ENCODE data around the gene CHAD.
"Not testable (repeated sequence)": the region's sequence is repeated elsewhere in the genome, so short reads cannot be mapped to it uniquely, and the experiment has no call there.

Gene CHAD

DNA sequence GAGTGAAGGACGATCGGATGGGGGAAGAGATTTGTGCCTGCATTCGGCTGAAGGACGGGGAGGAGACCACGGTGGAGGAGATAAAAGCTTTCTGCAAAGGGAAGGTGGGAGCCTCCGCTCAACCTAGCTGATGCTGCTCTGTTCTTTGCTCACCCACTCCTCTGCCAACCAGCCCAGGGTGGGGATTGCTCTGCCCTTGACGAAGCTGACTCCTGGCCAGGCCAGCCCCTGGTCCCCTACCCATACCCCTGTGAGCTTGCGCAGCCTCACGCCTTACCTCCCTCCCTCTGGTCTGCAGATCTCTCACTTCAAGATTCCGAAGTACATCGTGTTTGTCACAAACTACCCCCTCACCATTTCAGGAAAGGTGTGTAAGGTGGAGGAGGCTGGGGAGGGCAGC lies 5.2 kb upstream of the CHAD start:
- no peak for DNase-seq (ENCODE audit: low read depth in 2 of 2)

- not testable (repeated sequence) for DNase-seq (ENCODE audit: low read depth in 2 of 2)
Measured at GRCh38 chr17:50472761-50473161, 4.1 kb upstream of the CHAD start.

DNA sequence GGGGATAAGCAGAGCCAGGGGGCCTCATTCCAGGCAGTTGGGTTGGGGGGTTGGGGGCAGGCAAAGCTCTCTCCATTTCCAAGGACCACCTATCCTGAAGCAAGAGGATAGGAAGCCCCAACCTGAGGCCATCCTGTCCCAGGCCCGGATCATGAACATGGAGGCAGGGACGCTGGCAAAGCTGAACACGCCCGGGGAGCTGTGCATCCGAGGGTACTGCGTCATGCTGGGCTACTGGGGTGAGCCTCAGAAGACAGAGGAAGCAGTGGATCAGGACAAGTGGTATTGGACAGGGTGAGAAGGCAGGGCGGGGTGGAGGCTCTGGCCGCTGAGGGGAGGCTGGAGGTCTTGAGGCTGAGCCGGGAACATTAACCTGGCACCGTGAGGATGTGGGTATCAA lies 3.6 kb upstream of the CHAD start:
- no peak for DNase-seq (ENCODE audit: low read depth in 2 of 2)

DNA sequence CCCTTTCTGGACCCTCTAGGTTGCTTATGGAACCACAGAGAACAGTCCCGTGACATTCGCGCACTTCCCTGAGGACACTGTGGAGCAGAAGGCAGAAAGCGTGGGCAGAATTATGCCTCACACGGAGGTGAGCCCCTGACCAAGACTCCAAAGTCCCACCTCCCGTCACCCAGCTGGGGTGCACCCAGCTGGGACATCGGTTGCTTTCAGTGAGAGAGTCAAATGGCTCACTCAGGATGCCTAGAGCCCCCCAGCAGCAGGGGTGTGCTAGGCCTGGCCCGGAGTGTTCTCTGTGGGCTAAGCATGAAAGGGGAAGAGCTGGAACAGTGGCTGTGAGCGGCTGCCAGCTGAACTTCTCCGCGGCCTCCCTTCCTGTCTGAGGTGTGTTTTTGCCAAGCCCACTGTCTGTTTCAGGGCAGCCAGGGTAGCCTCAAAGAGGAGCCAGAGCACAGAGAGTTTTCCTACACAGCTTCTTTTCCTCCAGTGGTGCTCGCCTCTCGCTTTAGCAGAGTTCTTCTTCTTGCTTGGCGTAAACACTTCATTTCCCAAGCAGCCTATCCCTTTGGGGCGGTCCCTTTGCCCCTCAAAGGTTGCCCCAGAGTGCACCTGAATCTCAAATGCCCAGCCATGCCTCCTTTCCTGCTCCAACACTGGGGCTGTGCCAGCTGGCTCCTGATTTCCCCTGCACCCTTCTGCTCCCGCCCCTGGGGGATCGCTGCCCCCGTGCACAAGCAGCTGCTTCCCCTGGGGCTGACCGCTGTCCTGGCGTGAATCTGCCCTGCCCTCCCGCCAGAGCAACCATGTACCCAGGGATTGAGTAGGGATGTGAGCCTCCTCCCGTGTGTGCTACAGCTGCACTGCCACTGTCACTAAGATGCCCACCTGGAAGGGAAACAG lies 2.6 kb upstream of the CHAD start:
- no peak for DNase-seq (ENCODE audit: low read depth in 2 of 2)

DNA sequence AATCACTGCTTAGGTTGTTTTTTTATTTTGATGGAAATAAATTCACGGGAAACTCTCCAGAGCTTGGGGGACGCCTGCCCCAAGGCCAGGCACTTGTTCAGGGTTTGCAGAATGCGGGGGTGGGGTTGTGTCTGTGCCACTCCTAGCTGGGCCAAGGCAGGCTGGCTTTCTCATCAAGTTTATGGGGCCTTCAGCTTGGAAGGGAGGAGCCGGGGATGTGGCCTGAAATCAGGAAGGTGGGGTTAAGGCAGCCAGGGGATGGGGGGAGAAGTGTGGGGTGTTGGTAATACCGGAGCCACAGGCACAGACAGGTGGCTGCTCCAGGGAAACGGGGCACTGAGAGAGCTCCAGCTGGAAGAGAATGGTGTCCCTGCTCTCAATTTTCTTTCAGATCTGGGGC lies 1.7 kb upstream of the CHAD start:
- no peak for DNase-seq (ENCODE audit: low read depth in 2 of 2)

DNA sequence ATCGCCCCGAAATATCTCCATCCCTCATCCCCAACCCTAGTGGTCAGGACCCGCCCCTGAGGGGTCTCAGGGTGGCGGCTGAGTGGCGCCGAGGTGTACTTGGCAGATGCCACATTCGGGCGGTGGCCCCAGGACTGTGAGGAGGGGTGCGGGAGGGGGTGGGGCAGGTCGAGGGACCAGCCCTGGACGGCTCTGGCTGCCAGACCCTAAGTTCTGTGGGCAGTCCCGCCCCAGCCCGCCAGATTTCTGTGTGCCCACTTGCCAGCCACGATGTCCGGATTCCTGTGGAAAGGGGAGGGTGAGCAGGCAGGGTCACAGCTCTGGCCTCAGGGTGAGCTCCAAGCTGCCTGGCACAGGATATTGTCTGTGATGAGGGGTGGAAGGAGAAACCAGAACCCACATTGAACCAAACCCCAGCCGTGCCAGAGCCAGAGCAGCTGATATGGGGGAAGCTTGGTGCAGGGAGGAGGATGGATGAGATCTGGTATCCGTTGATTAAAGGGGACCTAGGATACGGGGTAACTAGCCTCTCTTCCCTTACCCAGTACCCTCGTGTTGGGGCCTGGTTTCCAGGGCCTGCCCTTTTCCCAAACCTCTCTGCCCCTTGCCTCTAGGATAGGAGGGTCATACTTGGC lies 1.1 kb upstream of the CHAD start:
- no peak for DNase-seq (ENCODE audit: low read depth in 2 of 2)

GRCh38 chr17:50469208-50469605 lies 527 bp upstream of the CHAD start:
- DNase-seq (ENCODE audit: low read depth in 2 of 2) = no peak

- no peak for DNase-seq (ENCODE audit: low read depth in 2 of 2)
Measured at GRCh38 chr17:50467855-50468303, 801 bp downstream of the CHAD start.

- no peak for DNase-seq (ENCODE audit: low read depth in 2 of 2)
Measured at GRCh38 chr17:50467114-50467854, 1.4 kb downstream of the CHAD start.

DNA sequence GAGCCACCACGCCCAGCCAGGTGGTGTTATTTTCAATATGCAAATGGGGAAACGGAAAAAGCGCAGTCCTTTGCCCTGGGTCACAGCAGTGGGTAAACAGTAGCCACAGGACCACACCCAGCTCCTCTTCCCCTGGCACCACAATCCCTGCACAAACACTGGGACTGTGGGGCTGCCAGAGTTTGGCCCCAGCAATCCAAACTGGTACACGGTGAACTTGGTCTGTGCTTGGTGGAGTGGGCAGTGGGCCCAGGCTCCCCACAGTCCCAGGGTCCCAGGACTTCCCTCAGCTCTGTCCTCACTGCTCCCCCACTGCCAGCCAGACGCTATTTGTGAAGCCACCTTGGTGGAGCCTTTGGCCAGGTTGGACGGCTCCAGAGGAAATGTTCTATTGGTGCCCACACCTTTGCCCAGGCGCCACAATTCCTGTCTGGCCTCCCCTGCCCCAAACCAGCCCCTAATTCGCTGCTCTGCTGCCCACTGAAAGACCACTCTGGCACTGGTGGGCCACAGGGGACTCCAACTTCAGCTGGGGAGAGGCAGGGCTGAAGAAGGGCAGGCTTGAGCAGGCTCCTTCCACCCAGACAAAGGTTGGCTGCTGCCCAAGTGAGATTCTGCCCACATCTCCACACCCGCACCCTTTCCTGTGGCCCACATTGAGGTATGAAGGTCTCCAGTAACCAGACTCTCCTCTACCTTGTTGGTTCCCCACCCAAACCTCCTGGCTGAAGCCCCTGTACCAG lies 2.1 kb downstream of the CHAD start:
- no peak for DNase-seq (ENCODE audit: low read depth in 2 of 2)

GRCh38 chr17:50465635-50466034 lies 3.0 kb downstream of the CHAD start:
- DNase-seq (ENCODE audit: low read depth in 2 of 2) = no peak

DNA sequence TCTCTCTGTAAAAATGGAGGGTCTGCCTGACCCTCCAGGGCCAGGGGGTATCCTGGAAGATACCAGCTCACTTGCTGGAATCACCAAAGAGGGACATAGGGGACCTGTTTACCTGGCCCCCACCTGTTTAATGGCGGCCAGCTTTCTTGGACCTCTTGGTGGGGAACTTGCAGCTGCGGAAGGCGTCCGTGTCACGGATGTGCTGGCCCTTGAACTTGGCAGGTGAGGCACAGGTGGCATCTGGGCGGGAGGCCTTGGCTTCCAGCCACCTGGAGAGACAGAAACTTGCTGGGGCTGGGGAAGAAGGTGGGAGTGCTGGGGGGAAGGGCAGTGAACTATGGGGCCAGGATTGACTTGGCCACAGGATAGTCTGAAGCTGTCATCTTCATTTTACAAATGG lies 3.5 kb downstream of the CHAD start:
- DNase-seq (ENCODE audit: low read depth in 2 of 2) = no peak

- no peak for DNase-seq (ENCODE audit: low read depth in 2 of 2)
Measured at GRCh38 chr17:50464736-50465135, 3.9 kb downstream of the CHAD start.

DNA sequence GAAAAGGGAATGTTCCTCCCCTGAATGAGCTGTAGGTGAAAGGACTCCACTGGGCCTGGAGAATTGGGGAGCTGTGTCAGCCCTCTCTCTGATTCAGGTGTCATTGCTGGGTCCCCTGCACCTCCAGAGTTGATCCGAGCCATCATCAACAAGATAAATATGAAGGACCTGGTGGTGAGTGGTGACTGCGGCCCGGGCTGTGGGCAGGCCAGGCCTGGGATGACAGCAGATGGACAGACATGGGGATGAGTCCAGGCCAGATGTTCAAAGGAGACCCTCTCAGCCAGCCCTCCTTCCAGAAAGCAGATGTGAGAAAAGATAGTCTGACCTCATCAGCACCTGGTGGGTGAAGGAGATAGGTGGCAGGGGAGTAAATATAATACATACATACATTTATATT lies 4.6 kb downstream of the CHAD start:
- no peak for DNase-seq (ENCODE audit: low read depth in 2 of 2)

DNA sequence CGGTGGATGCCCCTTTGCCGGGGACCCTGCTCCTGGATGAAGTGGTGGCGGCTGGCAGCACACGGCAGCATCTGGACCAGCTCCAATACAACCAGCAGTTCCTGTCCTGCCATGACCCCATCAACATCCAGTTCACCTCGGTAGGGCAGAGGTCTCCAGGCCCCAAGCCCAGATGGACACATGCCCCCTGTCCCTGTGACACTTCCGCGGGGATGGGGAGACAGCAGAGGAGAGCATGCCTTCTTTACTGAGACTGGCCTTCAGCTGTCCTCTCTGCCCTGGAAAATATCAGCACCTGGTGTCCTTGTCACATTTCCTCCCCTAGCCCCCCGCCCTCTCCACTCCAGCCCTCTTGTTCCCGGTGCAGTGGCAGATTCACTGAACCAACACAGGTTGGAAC lies 6.2 kb downstream of the CHAD start:
- DNase-seq (ENCODE audit: low read depth in 2 of 2) = no peak

DNA sequence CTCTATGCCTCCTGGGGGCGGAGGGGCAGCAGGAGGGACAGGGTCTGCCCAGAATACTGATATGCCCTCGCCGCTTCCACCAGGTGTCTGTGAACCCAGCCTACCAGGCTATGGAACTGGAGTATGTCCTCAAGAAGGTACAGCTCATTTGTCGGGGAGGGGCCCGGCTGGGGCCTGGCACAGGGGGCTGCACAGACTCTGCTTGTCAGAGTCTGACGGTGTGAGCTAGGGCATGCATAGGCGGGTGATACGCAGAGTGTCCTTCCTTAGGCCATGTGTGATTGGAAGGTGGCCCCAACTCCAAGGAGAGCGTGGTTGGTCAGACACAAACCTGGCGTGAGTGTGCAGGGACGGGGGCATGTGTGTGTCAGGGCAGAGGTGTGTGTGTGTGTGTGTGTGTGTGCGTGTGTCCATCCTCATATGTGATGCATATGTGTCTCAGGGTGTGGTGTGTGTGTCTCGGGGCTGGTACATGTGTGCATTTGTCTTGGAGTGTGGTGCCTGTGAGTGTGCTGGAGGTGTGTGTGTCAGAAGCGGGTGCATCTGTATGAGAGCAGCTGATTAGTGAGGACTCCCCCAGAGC lies 7.0 kb downstream of the CHAD start:
- no peak for DNase-seq (ENCODE audit: low read depth in 2 of 2)

GRCh38 chr17:50460831-50461526 lies 7.7 kb downstream of the CHAD start:
- DNase-seq (ENCODE audit: low read depth in 2 of 2) = no peak

DNA sequence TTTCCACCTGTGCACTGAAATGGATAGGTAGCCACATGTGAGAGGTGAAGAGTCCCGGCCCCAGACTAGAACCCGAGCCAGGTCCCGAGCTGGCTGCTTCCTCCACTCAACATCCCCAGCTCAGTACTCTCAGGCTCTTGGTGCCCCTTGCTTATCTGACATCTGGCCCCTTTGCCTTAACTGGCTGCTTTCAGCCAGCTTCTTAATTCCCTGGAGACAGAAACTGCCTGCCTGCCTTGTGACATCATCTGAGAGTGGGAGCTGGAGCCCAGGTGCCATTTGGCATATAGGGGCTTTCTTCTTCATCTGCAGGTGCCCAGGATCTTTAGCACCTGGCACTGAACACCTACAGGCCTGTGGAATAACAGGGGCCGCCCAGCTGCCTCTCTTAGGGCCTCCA lies 8.9 kb downstream of the CHAD start:
- DNase-seq (ENCODE audit: low read depth in 2 of 2) = no peak

GRCh38 chr17:50458701-50459676 lies 9.7 kb downstream of the CHAD start:
- DNase-seq (ENCODE audit: low read depth in 2 of 2) = no peak

DNA sequence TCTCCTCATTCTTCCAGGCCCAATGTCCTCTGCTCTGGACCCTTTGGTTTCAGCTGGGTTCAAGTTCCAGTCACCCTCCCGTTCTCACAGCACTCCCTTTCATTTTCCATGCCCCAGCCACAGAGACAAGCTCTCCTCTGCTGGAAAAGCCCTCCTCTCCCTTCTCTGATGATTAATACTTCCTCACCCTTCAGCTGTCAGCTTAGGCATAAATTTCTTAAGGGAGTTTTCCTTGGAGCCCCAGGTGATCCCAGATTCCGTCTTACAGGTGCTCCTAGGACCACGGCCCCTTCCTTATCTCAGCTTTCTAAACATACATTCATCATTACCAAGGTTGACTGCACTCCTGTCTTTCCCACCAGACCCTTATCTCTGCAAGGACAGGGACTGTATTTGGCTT lies 10.4 kb downstream of the CHAD start:
- no peak for DNase-seq (ENCODE audit: low read depth in 2 of 2)

Data from activated CD4-positive, alpha-beta T cell treated with anti-CD3 and anti-CD28 coated beads for 24 hours (primary cell).